Heart right ventricle (tissue), 16 donors: ENCODE data around the gene PODNL1. TPM values are rescaled to one million over a fixed set of nuclear protein-coding genes. Genes with fewer than 3 reads are reported as not detected.

Source experiments
- ATAC-seq, 8 donors: fragments of 200-7000 bp; cut with Tn5 transposase; one replicate each; pipeline ENCODE4 v1.9.1; 2020; ENCODE audit warnings: mild to moderate bottlenecking in 8 of 8, moderate library complexity in 8 of 8, moderate number of reproducible peaks in 1 of 8
- DNase-seq, 2 donors: peaks; one replicate each; pipeline ENCODE4 v3.0.0-alpha.2; 2020
- H3K27ac ChIP-seq, 10 donors: fragments of 200-600 bp; sonication (generic) in 2 of 10; one replicate each; pipeline versions ENCODE4 v1.5.0 to v1.8.0; 2020 to 2022; ENCODE audit warnings: mild to moderate bottlenecking in 3 of 10
- H3K27me3 ChIP-seq, 7 donors: fragments of 200-600 bp; one replicate each; pipeline ENCODE4 v1.8.0; 2021 to 2022; ENCODE audit warnings: mild to moderate bottlenecking in 2 of 7
- H3K36me3 ChIP-seq, 9 donors: fragments of 200-600 bp; sonication (generic) in 1 of 9; one replicate each; pipeline versions ENCODE4 v1.5.0 to v1.8.0; 2020 to 2022; ENCODE audit warnings: mild to moderate bottlenecking in 2 of 9
- H3K4me1 ChIP-seq, 9 donors: fragments of 200-600 bp; sonication (generic) in 1 of 9; one replicate each; pipeline versions ENCODE4 v1.5.0 to v1.8.0; 2020 to 2022; ENCODE audit warnings: mild to moderate bottlenecking in 4 of 9
- H3K4me3 ChIP-seq, 10 donors: fragments of 200-600 bp; sonication (generic) in 2 of 10; one replicate each; pipeline versions ENCODE4 v1.5.0 to v1.8.0; 2020 to 2022; ENCODE audit warnings: mild to moderate bottlenecking in 7 of 10, moderate library complexity in 2 of 10
- H3K9me3 ChIP-seq, 11 donors: fragments of 200-600 bp in 10 of 11; sonication (generic) in 2 of 11; one replicate each; pipeline versions ENCODE4 v1.5.0 to v1.8.0; 2013 to 2022; ENCODE audit warnings: mild to moderate bottlenecking in 2 of 11, control low read depth in 1 of 11, moderate library complexity in 1 of 11
- CTCF ChIP-seq, 9 donors: fragments of 200-600 bp; sonication (generic) in 2 of 9; IDR thresholded peaks; one replicate each; pipeline versions ENCODE4 v1.5.0 to v1.8.0; 2021 to 2022; ENCODE audit warnings: antibody characterized with exemption in 9 of 9, mild to moderate bottlenecking in 5 of 9, moderate library complexity in 1 of 9
- WGBS, 2 donors: extraction: QIAGEN DNeasy Blood & Tissue Kit; methylation state at CpG; one replicate each; pipeline ENCODE4 v1.1.7; 2013; ENCODE audit warnings: inconsistent platforms in 1 of 2; 5-methylcytosine and 5-hydroxymethylcytosine counted together
- intact Hi-C, 10 donors: fragments of 100-400 bp; cut with DNase I; formaldehyde crosslinking; loops; one replicate each; pipeline versions ENCODE4 v1.11.1 to v1.14.2; 2022
- long read RNA-seq, 3 donors: library from polyadenylated mRNA; unstranded; transcript quantifications; one replicate each; pipeline ENCODE4 v2.0.0, GENCODE V29; 2020 to 2021
- polyA plus RNA-seq, 2 donors: library from polyadenylated mRNA; stranded (reverse); fragments of 200-250 nt; gene quantifications; one replicate each; pipeline ENCODE4 v1.2.3, GENCODE V29; 2013
- total RNA-seq, 10 donors: library from RNA; stranded (reverse); fragmentation: NEBNext Ultra II Directional in 3 of 10; extraction: Animal tissue kit (Norgen Biotek cat#: 25700) in 3 of 10; gene quantifications; one replicate each; pipeline versions ENCODE4 v1.2.1 to v1.2.4, GENCODE V29; 2021 to 2023
- donor health status: Arrhythmogenic right ventricular cardiomyopathy.
- donor health status: ischemic (EF 13 %, LVEDD 7.1; RV severe dilation, severe dysfunction).
- donor health status: healthy with polysubstance abuse.
- donor health status: DM: no; HTN: yes; CAD: no.
- donor health status: DM: no; HTN: no; CAD: no.
- donor health status: ischemic (EF 25% LVEDD 6.9; RV normal size, moderate dysfunction).
- donor health status: ischemic (EF 25% LVEDD 5.7; RV mildly dilated, moderate dysfunction).
- donor health status: healthy.
- donor health status: DM: yes; HTN: yes; CAD: no.
- donor health status: Ischemic cardiomyopathy.
- donor health status: ischemic (EF 35%, LVEDD 5.7; RV mildly dilated, moderate dysfunction).
- donor health status: nonischemic (EF 11% LVEDD 7.7; RV severe dilation, severe dysfunction).
- donor health status: DM: yes; HTN: yes; CAD: no.
- donor health status: PGD.
- donor health status: ischemic (EF 29% LVEDD 5.4; RV normal size, mild dysfunction).
- donor health status: nonischemic (EF 23%, LVEDD 6.1; RV moderate dilation, normal function).

Gene PODNL1
- total RNA-seq (1 to 10 TPM in 7 of 10 donors, under 1 TPM in 3; 0.76 to 6.2 (median 1.8) TPM), polyA plus RNA-seq (1 to 10 TPM in 1 of 2 donors, under 1 TPM in 1; 0.90 to 2.3 TPM)
- long read RNA-seq, donor 1, partial matches to known transcripts, result 0 of 2 reads
- long read RNA-seq, donor 1, other reads (novel, unspliced or antisense), result 1 of 2 reads
- long read RNA-seq, donor 2, partial matches to known transcripts, result 0 of 5 reads
- long read RNA-seq, donor 2, other reads (novel, unspliced or antisense), result 4 of 5 reads
- long read RNA-seq, donor 3, result 0 reads

DNA sequence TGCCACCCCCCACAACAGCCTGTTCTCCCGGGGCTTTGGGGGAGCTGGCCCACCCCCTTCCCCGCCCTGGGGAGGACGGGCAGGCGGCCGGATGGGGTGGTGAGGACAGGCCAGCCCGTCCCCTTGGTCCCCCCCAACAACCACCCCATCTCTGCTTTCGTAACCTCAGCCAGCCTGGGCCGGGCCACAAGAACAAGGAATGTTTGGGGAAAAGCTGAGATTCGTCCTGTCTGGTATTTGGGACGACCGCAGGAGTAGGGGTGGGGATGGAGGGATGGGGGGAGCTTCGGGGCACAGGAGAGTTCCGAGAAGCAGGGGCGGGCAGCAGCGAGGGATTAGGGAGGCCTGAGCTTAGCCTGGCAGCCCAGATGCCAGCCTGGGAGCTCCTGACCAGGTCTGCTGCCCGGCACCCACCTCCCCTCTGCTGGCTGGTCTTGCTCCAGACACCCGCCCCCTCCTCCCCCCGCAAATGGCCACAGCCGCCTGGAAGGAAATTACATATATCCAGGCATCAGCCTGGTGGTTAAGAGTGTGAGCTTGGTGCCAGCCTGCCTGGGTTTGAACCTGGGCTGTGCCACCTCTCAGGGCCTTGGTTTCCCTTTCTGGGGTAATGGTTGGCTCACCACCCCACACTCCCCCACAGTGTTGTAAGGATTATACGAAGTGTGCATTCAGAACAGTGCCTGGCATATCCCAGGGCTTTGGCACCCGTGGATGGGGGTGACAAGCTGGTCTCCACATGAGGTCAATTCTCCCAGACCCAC lies at the start of gene PODNL1:
TSS of gene PODNL1 (minus strand) at position 117 of the 764 bp plus-strand sequence. CDS start 236 bp downstream, outside the sequence.
- Histone ChIP-seq H3K4me1 (peaks cover 0 to 5% (median 0%) of the 10 kb centered on the region in 9 donors), H3K27ac (no peak within 1 kb of the TSS), H3K9me3 (no peaks in the 10 kb centered on the region), H3K4me3 (peak within 1 kb of the TSS in 6 of 10 donors; percentile 21 to 46 (median 26)), H3K36me3 (no peaks in the 10 kb centered on the region), H3K27me3 (peaks cover 0 to 32% (median 19%) of the 10 kb centered on the region in 7 donors)
- TF ChIP-seq CTCF (IDR thresholded peaks at IDR 0.05), result no peak
- DNase-seq (no peak), ATAC-seq (peak in 7 of 8 donors; percentile 16 to 75 (median 61))
- WGBS, 2 donors, result 28 to 35% methylated on average over 21 of the region's 21 CpGs
- intact Hi-C loops, result no loop called here

GRCh38 chr19:13987101-13987890 lies 49.1 kb upstream of the PODNL1 start:
- intact Hi-C loops, result no loop called here
- Histone ChIP-seq H3K9me3 (no peaks in the 10 kb centered on the region), H3K27ac (peak overlapping the region; percentile 47 to 98 (median 92)), H3K4me3 (peak overlapping the region in 6 of 10 donors; percentile 0 to 40 (median 22)), H3K36me3 (peaks cover 0 to 39% (median 5%) of the 10 kb centered on the region in 9 donors), H3K27me3 (no peaks in the 10 kb centered on the region), H3K4me1 (peaks cover 6 to 34% (median 27%) of the 10 kb centered on the region in 9 donors)
- peak; percentile 51 to 68 for DNase-seq
- TF ChIP-seq CTCF (IDR thresholded peaks at IDR 0.05), result no peak
- 34 to 44% methylated on average over 17 of the region's 17 CpGs for WGBS, 2 donors
- ATAC-seq, result peak; percentile 54 to 73 (median 69)

GRCh38 chr19:13986348-13986904 lies 48.2 kb upstream of the PODNL1 start:
- no peaks in the 10 kb centered on the region for H3K9me3 ChIP-seq
- ATAC-seq (peak; percentile 64 to 88 (median 79)), DNase-seq (peak; percentile 89 to 90)
- peaks cover 6 to 42% (median 29%) of the 10 kb centered on the region in 9 donors for H3K4me1 ChIP-seq
- peak overlapping the region in 7 of 10 donors; percentile 9 to 40 (median 28) for H3K4me3 ChIP-seq
- H3K36me3 ChIP-seq, result peaks cover 0 to 39% (median 0%) of the 10 kb centered on the region in 9 donors
- intact Hi-C loops, result no loop called here
- peak overlapping the region; percentile 47 to 98 (median 92) for H3K27ac ChIP-seq
- 36 to 53% methylated on average over 19 of the region's 19 CpGs for WGBS, 2 donors
- no peaks in the 10 kb centered on the region for H3K27me3 ChIP-seq
- TF ChIP-seq CTCF (IDR thresholded peaks at IDR 0.05), result peak in 1 of 9 donors; percentile 5
